Mucosa of rectum (tissue), 2 donors: ENCODE data around the gene PIEZO2.
"Not testable (repeated sequence)": the region's sequence is repeated elsewhere in the genome, so short reads cannot be mapped to it uniquely, and the experiment has no call there.

Experiments used
- H3K27ac ChIP-seq, 2 donors: one replicate each; pipeline ENCODE4 v1.7.0; 2013; ENCODE audit warnings: inconsistent platforms in 2 of 2, low read depth in 2 of 2, low read length in 2 of 2
- H3K27me3 ChIP-seq, 2 donors: one replicate each; pipeline ENCODE4 v1.7.0; 2013; ENCODE audit warnings: low read length in 2 of 2; ENCODE audit not compliant: control insufficient read depth in 2 of 2, insufficient read depth in 2 of 2
- H3K36me3 ChIP-seq, 2 donors: one replicate each; pipeline ENCODE4 v1.7.0; 2013; ENCODE audit warnings: low read length in 2 of 2; ENCODE audit not compliant: control insufficient read depth in 2 of 2, insufficient read depth in 2 of 2
- H3K4me1 ChIP-seq, 2 donors: one replicate each; pipeline ENCODE4 v1.7.0; 2013; ENCODE audit warnings: low read length in 2 of 2, mild to moderate bottlenecking in 1 of 2; ENCODE audit not compliant: control insufficient read depth in 2 of 2, insufficient read depth in 2 of 2
- H3K4me3 ChIP-seq, 2 donors: one replicate each; pipeline ENCODE4 v1.7.0; 2013; ENCODE audit warnings: low read length in 2 of 2
- H3K9ac ChIP-seq, 2 donors: one replicate each; pipeline ENCODE4 v1.7.0; 2013; ENCODE audit warnings: low read length in 2 of 2, low read depth in 1 of 2, mild to moderate bottlenecking in 1 of 2
- H3K9me3 ChIP-seq, 2 donors: one replicate each; pipeline ENCODE4 v1.7.0; 2013; ENCODE audit warnings: low read length in 2 of 2; ENCODE audit not compliant: control insufficient read depth in 2 of 2
- donor health status: healthy.
- donor health status: Normal muscosa, but diverticular disease.

The PIEZO2 gene

GRCh38 chr18:11136241-11136640, 13.1 kb downstream of the PIEZO2 start:
- no peak overlapping the region for H3K9ac ChIP-seq
- no peak overlapping the region for H3K27ac ChIP-seq
- H3K9me3 ChIP-seq, result no peaks in the 10 kb centered on the region
- no peaks in the 10 kb centered on the region for H3K27me3 ChIP-seq
- H3K4me1 ChIP-seq, result no peaks in the 10 kb centered on the region
- H3K4me3 ChIP-seq, result no peak overlapping the region
- no peaks in the 10 kb centered on the region for H3K36me3 ChIP-seq

- no peak overlapping the region for H3K27ac ChIP-seq
- no peaks in the 10 kb centered on the region for H3K4me1 ChIP-seq
- H3K9ac ChIP-seq, result no peak overlapping the region
- peaks cover 0 to 2% of the 10 kb centered on the region in 2 donors for H3K9me3 ChIP-seq
- H3K4me3 ChIP-seq, result no peak overlapping the region
- no peaks in the 10 kb centered on the region for H3K36me3 ChIP-seq
- no peaks in the 10 kb centered on the region for H3K27me3 ChIP-seq
Measured at GRCh38 chr18:11134940-11135339, 14.4 kb downstream of the PIEZO2 start.

- not testable (repeated sequence) for H3K9me3 ChIP-seq, H3K36me3 ChIP-seq, H3K27me3 ChIP-seq, H3K9ac ChIP-seq, H3K4me1 ChIP-seq, H3K27ac ChIP-seq, H3K4me3 ChIP-seq
Measured at GRCh38 chr18:11129059-11129458, 20.3 kb downstream of the PIEZO2 start.

GRCh38 chr18:11125492-11126315, 23.7 kb downstream of the PIEZO2 start:
- Histone ChIP-seq H3K4me1 (no peaks in the 10 kb centered on the region), H3K9me3 (peaks cover 0 to 1% of the 10 kb centered on the region in 2 donors), H3K36me3 (no peaks in the 10 kb centered on the region), H3K27ac (no peak overlapping the region), H3K4me3 (no peak overlapping the region), H3K9ac (no peak overlapping the region), H3K27me3 (no peaks in the 10 kb centered on the region)

- H3K4me1 ChIP-seq, result peaks cover 0 to 3% of the 10 kb centered on the region in 2 donors
- H3K9me3 ChIP-seq, result no peaks in the 10 kb centered on the region
- H3K27me3 ChIP-seq, result no peaks in the 10 kb centered on the region
- H3K27ac ChIP-seq, result no peak overlapping the region
- no peak overlapping the region for H3K4me3 ChIP-seq
- H3K9ac ChIP-seq, result no peak overlapping the region
- H3K36me3 ChIP-seq, result no peaks in the 10 kb centered on the region
Measured at GRCh38 chr18:11124054-11124453, 25.3 kb downstream of the PIEZO2 start.

- Histone ChIP-seq H3K27me3 (no peaks in the 10 kb centered on the region), H3K4me3 (no peak overlapping the region)
Measured at GRCh38 chr18:11121443-11121849, 27.9 kb downstream of the PIEZO2 start.

GRCh38 chr18:11119959-11120587, 29.3 kb downstream of the PIEZO2 start:
- Histone ChIP-seq H3K36me3 (no peaks in the 10 kb centered on the region), H3K9ac (no peak overlapping the region), H3K27ac (no peak overlapping the region), H3K27me3 (no peaks in the 10 kb centered on the region), H3K4me1 (peaks cover 0 to 3% of the 10 kb centered on the region in 2 donors), H3K4me3 (no peak overlapping the region), H3K9me3 (no peaks in the 10 kb centered on the region)

More at GRCh38 chr18:11121443-11121849, 27.9 kb downstream of the PIEZO2 start:
- Histone ChIP-seq H3K27ac (no peak overlapping the region), H3K9ac (no peak overlapping the region), H3K9me3 (no peaks in the 10 kb centered on the region), H3K4me1 (peaks cover 0 to 3% of the 10 kb centered on the region in 2 donors), H3K36me3 (no peaks in the 10 kb centered on the region)

- Histone ChIP-seq H3K27me3 (no peaks in the 10 kb centered on the region), H3K4me3 (no peak overlapping the region), H3K27ac (no peak overlapping the region), H3K9ac (no peak overlapping the region), H3K4me1 (peaks cover 0 to 3% of the 10 kb centered on the region in 2 donors), H3K36me3 (no peaks in the 10 kb centered on the region), H3K9me3 (no peaks in the 10 kb centered on the region)
Measured at GRCh38 chr18:11119550-11119949, 29.8 kb downstream of the PIEZO2 start.

GRCh38 chr18:11118051-11118766, 31.2 kb downstream of the PIEZO2 start:
- no peaks in the 10 kb centered on the region for H3K36me3 ChIP-seq
- no peaks in the 10 kb centered on the region for H3K9me3 ChIP-seq
- H3K27me3 ChIP-seq, result no peaks in the 10 kb centered on the region
- no peak overlapping the region for H3K9ac ChIP-seq
- H3K27ac ChIP-seq, result no peak overlapping the region
- H3K4me3 ChIP-seq, result no peak overlapping the region
- H3K4me1 ChIP-seq, result peaks cover 0 to 3% of the 10 kb centered on the region in 2 donors

GRCh38 chr18:11115276-11115675, 34.1 kb downstream of the PIEZO2 start:
- Histone ChIP-seq H3K9ac (no peak overlapping the region), H3K4me3 (no peak overlapping the region), H3K27ac (no peak overlapping the region), H3K27me3 (no peaks in the 10 kb centered on the region), H3K4me1 (peaks cover 0 to 1% of the 10 kb centered on the region in 2 donors), H3K9me3 (no peaks in the 10 kb centered on the region), H3K36me3 (no peaks in the 10 kb centered on the region)
